OCI-LY7 (cell line): Measurements from ENCODE around the gene SLC17A9. TPM values are rescaled to one million over a fixed set of nuclear protein-coding genes. Genes with fewer than 3 reads are reported as not detected.
"Not testable (repeated sequence)": the region's sequence is repeated elsewhere in the genome, so short reads cannot be mapped to it uniquely, and the experiment has no call there.

Experiments
- BruUV-seq: library from RNA; stranded (reverse); fragments of 400-500 nt; replicated peaks from 2 replicates; lab custom pipeline; 2021; lab: Mats Ljungman, UMichigan
- CTCF ChIA-PET: fragments of 300-600 bp; sonication (Branson Sonifier 250); formaldehyde crosslinking; loops from one replicate; lab custom pipeline; 2022; ENCODE audit warnings: antibody characterized with exemption; ENCODE audit not compliant: unreplicated experiment; lab: Charles Lee
- POLR2A ChIA-PET: fragments of 300-600 bp; sonication (Branson Sonifier 250); formaldehyde crosslinking; loops from one replicate; lab custom pipeline; 2022; ENCODE audit warnings: antibody characterized with exemption; lab: Charles Lee
- DNase-seq: peaks from one replicate; pipeline ENCODE4 v3.0.0-alpha.2; 2015; ENCODE audit warnings: low spot score
- H2AFZ ChIP-seq: fragments of 200-600 bp; sonication (generic), shearing (Covaris generic); 2 replicates; pipeline ENCODE4 v1.6.1; 2014; ENCODE audit warnings: mild to moderate bottlenecking, antibody characterized with exemption, low read length, moderate library complexity
- H3K27ac ChIP-seq: fragments of 200-600 bp; sonication (generic); 2 replicates; pipeline ENCODE4 v1.5.1; 2014; ENCODE audit warnings: mixed run types, low read depth, mild to moderate bottlenecking, moderate library complexity, low read length, inconsistent platforms; ENCODE audit not compliant: poor library complexity, severe bottlenecking
- H3K36me3 ChIP-seq: fragments of 200-600 bp; sonication (generic); 2 replicates; pipeline ENCODE4 v1.6.1; 2014; ENCODE audit warnings: mild to moderate bottlenecking, antibody characterized with exemption, low read length, moderate library complexity, mixed read lengths; ENCODE audit not compliant: insufficient read depth
- H3K4me1 ChIP-seq: fragments of 200-600 bp; sonication (generic); 2 replicates; pipeline ENCODE4 v1.5.1; 2014; ENCODE audit warnings: mild to moderate bottlenecking, low read length; ENCODE audit not compliant: insufficient read depth, poor library complexity, severe bottlenecking
- H3K4me2 ChIP-seq: fragments of 200-600 bp; sonication (generic); 2 replicates; pipeline ENCODE4 v1.6.1; 2014; ENCODE audit warnings: mild to moderate bottlenecking, low read length
- H3K4me3 ChIP-seq: fragments of 200-600 bp; sonication (generic); 2 replicates; pipeline ENCODE4 v1.5.1; 2014; ENCODE audit warnings: mild to moderate bottlenecking, low read depth, low read length; ENCODE audit not compliant: poor library complexity, severe bottlenecking
- H3K79me2 ChIP-seq: fragments of 200-600 bp; sonication (generic); 2 replicates; pipeline ENCODE4 v1.6.1; 2016; ENCODE audit warnings: low read depth, mild to moderate bottlenecking, low read length, moderate library complexity, mixed read lengths; ENCODE audit not compliant: insufficient read depth
- H3K9me2 ChIP-seq: fragments of 200-600 bp; sonication (generic); 2 replicates; pipeline ENCODE4 v1.6.1; 2016; ENCODE audit warnings: mild to moderate bottlenecking, low read length, mixed read lengths; ENCODE audit not compliant: insufficient read depth
- H3K9me3 ChIP-seq: fragments of 200-600 bp; sonication (generic); 2 replicates; pipeline ENCODE4 v1.6.1; 2014; ENCODE audit warnings: mild to moderate bottlenecking, mixed run types, low read length, mixed read lengths
- H4K20me1 ChIP-seq: fragments of 200-600 bp; sonication (generic); 2 replicates; pipeline ENCODE4 v1.6.1; 2014; ENCODE audit warnings: mild to moderate bottlenecking, antibody characterized with exemption, low read length, moderate library complexity, mixed read lengths; ENCODE audit not compliant: insufficient read depth
- EZH2phosphoT487 ChIP-seq: fragments of 200-600 bp; sonication (generic); IDR thresholded peaks from 2 replicates; pipeline ENCODE4 v1.6.1; 2018; ENCODE audit warnings: low read depth, borderline replicate concordance, mild to moderate bottlenecking, mixed run types, antibody characterized with exemption, low read length, moderate library complexity, mixed read lengths
- intact Hi-C: fragments of 100-400 bp; cut with micrococcal nuclease; formaldehyde crosslinking; loops from one replicate; pipeline ENCODE4 v1.10.0; 2022; ENCODE audit not compliant: unreplicated experiment
- total RNA-seq, 2 experiments: library from RNA; depleted of rRNA in 1 of 2; stranded (reverse); fragments of >200 nt in 1 of 2; shearing (Covaris generic) in 1 of 2; gene quantifications; 2 replicates each; pipeline ENCODE4 v1.2.3, GENCODE V29; 2014 to 2022
- TF ChIP-seq, protein P1 (sequence below): fragments of 200-600 bp; sonication (generic); conservative IDR thresholded peaks from 2 replicates; pipeline ENCODE4 v1.5.1; 2014; ENCODE audit warnings: mild to moderate bottlenecking, antibody characterized with exemption, low read length, moderate library complexity, mixed read lengths

Gene SLC17A9
- total RNA-seq, 2 experiments from 2014 or later, result 2.0 to 8.1 TPM

DNA sequence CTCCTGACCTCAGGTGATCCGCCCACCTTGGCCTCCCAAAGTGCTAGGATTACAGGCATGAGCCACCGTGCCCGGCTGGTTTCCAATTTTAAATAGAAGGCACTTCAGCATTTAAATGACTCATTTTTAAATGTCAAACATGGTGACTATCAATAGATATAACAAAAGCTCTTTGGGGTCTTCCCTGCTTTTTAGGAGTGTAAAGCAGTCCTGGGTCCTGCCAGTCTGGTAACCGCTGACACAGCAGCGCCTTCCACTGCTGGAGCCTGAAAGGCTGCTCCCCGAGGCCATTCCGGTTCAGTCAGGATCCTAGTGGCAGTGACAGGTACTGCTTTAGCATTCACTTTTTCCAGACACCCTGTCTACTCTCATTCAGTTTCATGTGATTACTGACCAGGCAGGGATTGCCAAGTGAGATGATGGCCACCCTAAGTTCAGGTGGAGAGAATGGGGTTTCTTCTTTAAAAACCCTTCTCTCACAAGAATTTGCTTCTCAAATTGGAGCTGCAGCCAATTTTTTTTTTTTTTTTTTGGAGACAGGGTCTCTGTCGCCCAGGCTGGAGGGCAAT lies 31.3 kb upstream of the SLC17A9 start:
- H3K4me3 ChIP-seq, result no peak overlapping the region
- peaks cover 70% of the 10 kb centered on the region for H4K20me1 ChIP-seq
- CTCF ChIA-PET, result interaction anchor here (1.1 kb wide), 1 partner anchor 14 kb away, joined by 3 read pairs; no protein-coding TSS in a partner anchor
- peaks cover 89% of the 10 kb centered on the region for H3K4me1 ChIP-seq
- POLR2A ChIA-PET, result no interaction called here
- no TSS peak for BruUV-seq
- H3K9me3 ChIP-seq, result no peaks in the 10 kb centered on the region
- H3K4me2 ChIP-seq, result no peak overlapping the region
- H3K9me2 ChIP-seq, result no peaks in the 10 kb centered on the region
- peaks cover 97% of the 10 kb centered on the region for H3K79me2 ChIP-seq
- peaks cover 15% of the 10 kb centered on the region; the same call in 1 of the 2 replicates for H3K36me3 ChIP-seq
- TF ChIP-seq EZH2phosphoT487, result no peak
- TF ChIP-seq, protein P1, sequence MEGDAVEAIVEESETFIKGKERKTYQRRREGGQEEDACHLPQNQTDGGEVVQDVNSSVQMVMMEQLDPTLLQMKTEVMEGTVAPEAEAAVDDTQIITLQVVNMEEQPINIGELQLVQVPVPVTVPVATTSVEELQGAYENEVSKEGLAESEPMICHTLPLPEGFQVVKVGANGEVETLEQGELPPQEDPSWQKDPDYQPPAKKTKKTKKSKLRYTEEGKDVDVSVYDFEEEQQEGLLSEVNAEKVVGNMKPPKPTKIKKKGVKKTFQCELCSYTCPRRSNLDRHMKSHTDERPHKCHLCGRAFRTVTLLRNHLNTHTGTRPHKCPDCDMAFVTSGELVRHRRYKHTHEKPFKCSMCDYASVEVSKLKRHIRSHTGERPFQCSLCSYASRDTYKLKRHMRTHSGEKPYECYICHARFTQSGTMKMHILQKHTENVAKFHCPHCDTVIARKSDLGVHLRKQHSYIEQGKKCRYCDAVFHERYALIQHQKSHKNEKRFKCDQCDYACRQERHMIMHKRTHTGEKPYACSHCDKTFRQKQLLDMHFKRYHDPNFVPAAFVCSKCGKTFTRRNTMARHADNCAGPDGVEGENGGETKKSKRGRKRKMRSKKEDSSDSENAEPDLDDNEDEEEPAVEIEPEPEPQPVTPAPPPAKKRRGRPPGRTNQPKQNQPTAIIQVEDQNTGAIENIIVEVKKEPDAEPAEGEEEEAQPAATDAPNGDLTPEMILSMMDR, result peak; percentile 72
- H2AFZ ChIP-seq, result no peak overlapping the region
- intact Hi-C loops, result no loop called here
- no peak overlapping the region for H3K27ac ChIP-seq
- peak; percentile 64 for DNase-seq

GRCh38 chr20:62922451-62922921 lies 30.0 kb upstream of the SLC17A9 start:
- peaks cover 58% of the 10 kb centered on the region for H4K20me1 ChIP-seq
- no peaks in the 10 kb centered on the region for H3K9me3 ChIP-seq
- peak overlapping the region; percentile 1 for H3K27ac ChIP-seq
- peaks cover 94% of the 10 kb centered on the region for H3K79me2 ChIP-seq
- peak overlapping the region; percentile 64 for H3K4me2 ChIP-seq
- peak overlapping the region; percentile 38 for H3K4me3 ChIP-seq
- peaks cover 86% of the 10 kb centered on the region for H3K4me1 ChIP-seq
- BruUV-seq, result no TSS peak
- H3K9me2 ChIP-seq, result no peaks in the 10 kb centered on the region
- H2AFZ ChIP-seq, result no peak overlapping the region
- POLR2A ChIA-PET, result no interaction called here
- TF ChIP-seq EZH2phosphoT487, result no peak
- TF ChIP-seq, protein P1, result no peak
- peaks cover 6% of the 10 kb centered on the region; the same call in 1 of the 2 replicates for H3K36me3 ChIP-seq
- CTCF ChIA-PET, result no interaction called here
- intact Hi-C loops, result no loop called here
- DNase-seq, result peak; percentile 46

- peak overlapping the region; percentile 38 for H3K4me3 ChIP-seq
- H3K27ac ChIP-seq, H3K9me3 ChIP-seq, H3K36me3 ChIP-seq, DNase-seq, BruUV-seq, H3K9me2 ChIP-seq, CTCF ChIA-PET, POLR2A ChIA-PET, H2AFZ ChIP-seq, intact Hi-C loops: not testable (repeated sequence)
- peak overlapping the region; percentile 98 for H3K4me2 ChIP-seq
- H3K4me1 ChIP-seq, result peaks cover 86% of the 10 kb centered on the region
- H3K79me2 ChIP-seq, result peaks cover 94% of the 10 kb centered on the region
- peaks cover 54% of the 10 kb centered on the region for H4K20me1 ChIP-seq
Observed at GRCh38 chr20:62923059-62923668, 29.3 kb upstream of the SLC17A9 start.
